Raji (cell line): ENCODE data around the gene S100A2.

Experiments used
- POLR2A ChIP-seq: IDR thresholded peaks from 2 replicates; pipeline ENCODE4 v1.6.1; 2011; ENCODE audit warnings: low read depth, low read length, control low read depth; ENCODE audit not compliant: insufficient read depth

Gene S100A2

GRCh38 chr1:153531638-153532037 lies 34.0 kb downstream of the S100A2 start:
- no peak for TF ChIP-seq POLR2A

GRCh38 chr1:153527683-153528040 lies 38.0 kb downstream of the S100A2 start:
- TF ChIP-seq POLR2A = no peak

GRCh38 chr1:153527023-153527682 lies 38.5 kb downstream of the S100A2 start:
- no peak for TF ChIP-seq POLR2A

- no peak for TF ChIP-seq POLR2A
These were observed 39.5 kb downstream of the S100A2 start for GRCh38 chr1:153526132-153526543.

GRCh38 chr1:153525088-153525728 lies 40.4 kb downstream of the S100A2 start:
- no peak for TF ChIP-seq POLR2A

- TF ChIP-seq POLR2A = no peak
These were observed 44.7 kb downstream of the S100A2 start for GRCh38 chr1:153520818-153521476.

- TF ChIP-seq POLR2A = no peak
These were observed 46.4 kb downstream of the S100A2 start for GRCh38 chr1:153519242-153519641.

GRCh38 chr1:153515504-153516394 lies 49.9 kb downstream of the S100A2 start:
- no peak for TF ChIP-seq POLR2A

- no peak for TF ChIP-seq POLR2A
These were observed 52.0 kb downstream of the S100A2 start for GRCh38 chr1:153513666-153514065.

GRCh38 chr1:153513023-153513422 lies 52.6 kb downstream of the S100A2 start:
- no peak for TF ChIP-seq POLR2A
